ENCODE measurements around the gene RALGAPA2. TPM values are rescaled to one million over a fixed set of nuclear protein-coding genes. Genes with fewer than 3 reads are reported as not detected.

The RALGAPA2 gene
- total and polyA plus RNA-seq, 2 of the 13 experiments (the other 11 are each of a cell fraction or from before 2014, with no cell fraction given): 13.8 to 17.7 TPM

DNA sequence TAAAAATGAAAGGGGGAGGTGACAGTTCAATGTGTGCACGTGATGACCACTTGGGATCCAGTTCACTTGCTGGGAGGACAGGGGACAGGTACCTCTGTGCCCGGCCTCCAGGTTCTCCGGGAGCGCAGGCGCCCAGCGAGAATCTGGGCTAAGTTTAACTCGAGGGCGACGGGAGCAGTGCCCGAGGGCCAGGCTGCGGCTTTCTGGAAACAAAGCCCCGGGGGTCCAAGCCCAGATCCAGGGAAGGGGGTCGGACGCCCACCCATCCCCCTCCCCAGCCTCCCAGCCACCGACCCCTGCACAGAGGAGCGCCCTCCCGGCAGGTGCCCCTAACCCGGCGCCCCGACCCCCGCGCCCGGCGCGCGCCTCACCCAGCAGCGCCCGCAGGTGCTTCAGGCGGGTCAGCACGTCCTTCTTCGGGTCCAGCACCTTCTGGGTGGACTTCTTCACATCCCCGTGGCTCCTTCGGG lies 405 bp downstream of the RALGAPA2 start (continued):
- no peak for TF ChIP-seq MEF2D (CRISPR knock-in tag; IDR thresholded peaks at IDR 0.05)
- no peak for TF ChIP-seq ZNF383 (CRISPR knock-in tag; IDR thresholded peaks at IDR 0.05; ENCODE audit: borderline replicate concordance)
- no peak for TF ChIP-seq TOPORS (CRISPR knock-in tag; IDR thresholded peaks at IDR 0.05)
- TF ChIP-seq, protein P1, sequence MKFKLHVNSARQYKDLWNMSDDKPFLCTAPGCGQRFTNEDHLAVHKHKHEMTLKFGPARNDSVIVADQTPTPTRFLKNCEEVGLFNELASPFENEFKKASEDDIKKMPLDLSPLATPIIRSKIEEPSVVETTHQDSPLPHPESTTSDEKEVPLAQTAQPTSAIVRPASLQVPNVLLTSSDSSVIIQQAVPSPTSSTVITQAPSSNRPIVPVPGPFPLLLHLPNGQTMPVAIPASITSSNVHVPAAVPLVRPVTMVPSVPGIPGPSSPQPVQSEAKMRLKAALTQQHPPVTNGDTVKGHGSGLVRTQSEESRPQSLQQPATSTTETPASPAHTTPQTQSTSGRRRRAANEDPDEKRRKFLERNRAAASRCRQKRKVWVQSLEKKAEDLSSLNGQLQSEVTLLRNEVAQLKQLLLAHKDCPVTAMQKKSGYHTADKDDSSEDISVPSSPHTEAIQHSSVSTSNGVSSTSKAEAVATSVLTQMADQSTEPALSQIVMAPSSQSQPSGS (CRISPR knock-in tag; IDR thresholded peaks at IDR 0.05): no peak
- TF ChIP-seq ZBTB37 (CRISPR knock-in tag; IDR thresholded peaks at IDR 0.05): no peak
- no peak for TF ChIP-seq BCL6 (CRISPR knock-in tag; IDR thresholded peaks at IDR 0.05)
- no peak for TF ChIP-seq JUNB (CRISPR knock-in tag; IDR thresholded peaks at IDR 0.05; ENCODE audit: borderline replicate concordance)
- TF ChIP-seq ZNF605 (CRISPR knock-in tag; IDR thresholded peaks at IDR 0.05): no peak
- no peak for TF ChIP-seq ZNF3 (CRISPR knock-in tag; IDR thresholded peaks at IDR 0.05)
- no peak for TF ChIP-seq TCF7L2 (IDR thresholded peaks at IDR 0.05; ENCODE audit: low read depth, low read length)
- no peak for TF ChIP-seq ZNF724P (CRISPR knock-in tag; IDR thresholded peaks at IDR 0.05; ENCODE audit: borderline replicate concordance)
- TF ChIP-seq NFYC (CRISPR knock-in tag; IDR thresholded peaks at IDR 0.05): no peak
- TF ChIP-seq KLF11 (CRISPR knock-in tag; IDR thresholded peaks at IDR 0.05): no peak
- no peak for TF ChIP-seq PHF21A (CRISPR knock-in tag; IDR thresholded peaks at IDR 0.05)
- no peak for TF ChIP-seq ZNF280D (CRISPR knock-in tag; IDR thresholded peaks at IDR 0.05)
- no peak for TF ChIP-seq DMTF1 (CRISPR knock-in tag; IDR thresholded peaks at IDR 0.05)
- TF ChIP-seq ZNF451 (CRISPR knock-in tag; IDR thresholded peaks at IDR 0.05): no peak
- TF ChIP-seq ZNF143 (CRISPR knock-in tag; IDR thresholded peaks at IDR 0.05): no peak
- TF ChIP-seq ZNF75D (CRISPR knock-in tag; IDR thresholded peaks at IDR 0.05; ENCODE audit: borderline replicate concordance): no peak
- no peak for TF ChIP-seq KLF6 (CRISPR knock-in tag; IDR thresholded peaks at IDR 0.05)
- TF ChIP-seq MBNL3 (CRISPR knock-in tag; conservative IDR thresholded peaks at IDR 0.05): no peak
- peak; percentile 81; the same call in 1 of the 2 replicates for TF ChIP-seq ZNF235 (CRISPR knock-in tag; IDR thresholded peaks at IDR 0.05; ENCODE audit: borderline replicate concordance)
- no peak for TF ChIP-seq ZNF282 (IDR thresholded peaks at IDR 0.05; ENCODE audit: partially characterized antibody)
- no peak for TF ChIP-seq ZNF776 (CRISPR knock-in tag; IDR thresholded peaks at IDR 0.05)
- 0 out of 2 replicates have a peak, but pooled peaks have one; percentile 32 for TF ChIP-seq GLI4 (CRISPR knock-in tag; IDR thresholded peaks at IDR 0.05; ENCODE audit: borderline replicate concordance)

Measured in HepG2 (cell line).